ENCODE results near the gene STK38. TPM values are rescaled to one million over a fixed set of nuclear protein-coding genes. Genes with fewer than 3 reads are reported as not detected.

STK38 gene
- total and polyA plus RNA-seq, 2 of the 13 experiments (the other 11 are each of a cell fraction or from before 2014, with no cell fraction given), result 10.3 to 20.7 TPM

DNA sequence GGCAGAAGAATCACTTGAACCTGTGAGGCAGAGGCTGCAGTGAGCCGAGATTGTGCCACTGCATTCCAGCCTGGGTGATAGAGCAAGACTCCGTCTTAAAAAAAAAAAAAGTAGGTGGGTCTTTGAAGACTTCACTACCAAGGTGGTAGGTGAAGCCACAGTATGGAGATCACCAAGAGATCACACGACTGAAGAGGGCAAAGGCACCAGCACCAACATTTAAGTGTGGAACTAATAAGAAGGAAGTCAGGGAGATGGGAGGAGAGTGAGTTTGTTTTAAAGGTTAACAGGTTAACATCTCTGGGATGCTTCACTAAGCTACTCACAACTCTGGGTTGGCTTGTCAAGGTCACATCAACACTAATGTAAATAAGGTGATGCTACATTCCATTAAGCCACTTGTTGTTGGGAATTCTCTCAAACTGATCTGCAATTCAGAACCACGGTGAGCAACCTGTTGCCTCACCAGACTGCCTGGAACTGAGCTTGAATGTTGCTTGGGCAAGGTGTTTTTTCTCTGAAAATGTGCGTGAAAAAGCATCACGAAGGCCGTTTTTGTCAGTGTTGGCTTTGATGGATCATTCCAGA is 55.8 kb downstream of the STK38 start (continued):
- peak; percentile 85 for TF ChIP-seq FOXA3 (CRISPR knock-in tag; IDR thresholded peaks at IDR 0.05)
- peak; percentile 68; the same call in 1 of the 2 replicates for TF ChIP-seq CEBPB (IDR thresholded peaks at IDR 0.05; ENCODE audit: borderline replicate concordance, low read depth, low read length)
- TF ChIP-seq HMG20A (CRISPR knock-in tag; IDR thresholded peaks at IDR 0.05; ENCODE audit: borderline replicate concordance), result peak; percentile 67; the same call in 1 of the 2 replicates
- no peak for TF ChIP-seq ZNF878 (CRISPR knock-in tag; IDR thresholded peaks at IDR 0.05)
- TF ChIP-seq FOXP4 (CRISPR knock-in tag; IDR thresholded peaks at IDR 0.05), result peak; percentile 29; the same call in 1 of the 2 replicates
- 0 out of 2 replicates have a peak, but pooled peaks have one; percentile 39 for TF ChIP-seq MIER3 (CRISPR knock-in tag; IDR thresholded peaks at IDR 0.05; ENCODE audit: borderline replicate concordance)
- TF ChIP-seq ATF4 (CRISPR knock-in tag; IDR thresholded peaks at IDR 0.05), result no peak
- TF ChIP-seq, protein P1, sequence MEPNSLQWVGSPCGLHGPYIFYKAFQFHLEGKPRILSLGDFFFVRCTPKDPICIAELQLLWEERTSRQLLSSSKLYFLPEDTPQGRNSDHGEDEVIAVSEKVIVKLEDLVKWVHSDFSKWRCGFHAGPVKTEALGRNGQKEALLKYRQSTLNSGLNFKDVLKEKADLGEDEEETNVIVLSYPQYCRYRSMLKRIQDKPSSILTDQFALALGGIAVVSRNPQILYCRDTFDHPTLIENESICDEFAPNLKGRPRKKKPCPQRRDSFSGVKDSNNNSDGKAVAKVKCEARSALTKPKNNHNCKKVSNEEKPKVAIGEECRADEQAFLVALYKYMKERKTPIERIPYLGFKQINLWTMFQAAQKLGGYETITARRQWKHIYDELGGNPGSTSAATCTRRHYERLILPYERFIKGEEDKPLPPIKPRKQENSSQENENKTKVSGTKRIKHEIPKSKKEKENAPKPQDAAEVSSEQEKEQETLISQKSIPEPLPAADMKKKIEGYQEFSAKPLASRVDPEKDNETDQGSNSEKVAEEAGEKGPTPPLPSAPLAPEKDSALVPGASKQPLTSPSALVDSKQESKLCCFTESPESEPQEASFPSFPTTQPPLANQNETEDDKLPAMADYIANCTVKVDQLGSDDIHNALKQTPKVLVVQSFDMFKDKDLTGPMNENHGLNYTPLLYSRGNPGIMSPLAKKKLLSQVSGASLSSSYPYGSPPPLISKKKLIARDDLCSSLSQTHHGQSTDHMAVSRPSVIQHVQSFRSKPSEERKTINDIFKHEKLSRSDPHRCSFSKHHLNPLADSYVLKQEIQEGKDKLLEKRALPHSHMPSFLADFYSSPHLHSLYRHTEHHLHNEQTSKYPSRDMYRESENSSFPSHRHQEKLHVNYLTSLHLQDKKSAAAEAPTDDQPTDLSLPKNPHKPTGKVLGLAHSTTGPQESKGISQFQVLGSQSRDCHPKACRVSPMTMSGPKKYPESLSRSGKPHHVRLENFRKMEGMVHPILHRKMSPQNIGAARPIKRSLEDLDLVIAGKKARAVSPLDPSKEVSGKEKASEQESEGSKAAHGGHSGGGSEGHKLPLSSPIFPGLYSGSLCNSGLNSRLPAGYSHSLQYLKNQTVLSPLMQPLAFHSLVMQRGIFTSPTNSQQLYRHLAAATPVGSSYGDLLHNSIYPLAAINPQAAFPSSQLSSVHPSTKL (CRISPR knock-in tag; IDR thresholded peaks at IDR 0.05), result peak; percentile 63
- peak; percentile 71 for TF ChIP-seq PAF1 (CRISPR knock-in tag; IDR thresholded peaks at IDR 0.05)
- 0 out of 2 replicates have a peak, but pooled peaks have one; percentile 37 for TF ChIP-seq POLR2G (IDR thresholded peaks at IDR 0.05; ENCODE audit: low read depth, low read length)
- no peak for TF ChIP-seq ARNT2 (CRISPR knock-in tag; IDR thresholded peaks at IDR 0.05; ENCODE audit: low read depth)
- TF ChIP-seq ZSCAN29 (CRISPR knock-in tag; conservative IDR thresholded peaks at IDR 0.05), result 0 out of 2 replicates have a peak, but pooled peaks have one; percentile 37
- no peak for TF ChIP-seq SALL2 (CRISPR knock-in tag; IDR thresholded peaks at IDR 0.05)
- peak in 1 of 2 experiments; percentile 22; a peak in 1 of 4 replicates for TF ChIP-seq POLR2A (IDR thresholded peaks at IDR 0.05; ENCODE audit: insufficient read depth in 1 of 2, low read depth in 2 of 2, low read length in 2 of 2)
- 0 out of 2 replicates have a peak, but pooled peaks have one; percentile 22 for TF ChIP-seq RARA (CRISPR knock-in tag; IDR thresholded peaks at IDR 0.05)
- 0 out of 2 replicates have a peak, but pooled peaks have one; percentile 34 for TF ChIP-seq IKZF5 (CRISPR knock-in tag; IDR thresholded peaks at IDR 0.05)
